Measurements from ENCODE around the gene CCER1.

DNA sequence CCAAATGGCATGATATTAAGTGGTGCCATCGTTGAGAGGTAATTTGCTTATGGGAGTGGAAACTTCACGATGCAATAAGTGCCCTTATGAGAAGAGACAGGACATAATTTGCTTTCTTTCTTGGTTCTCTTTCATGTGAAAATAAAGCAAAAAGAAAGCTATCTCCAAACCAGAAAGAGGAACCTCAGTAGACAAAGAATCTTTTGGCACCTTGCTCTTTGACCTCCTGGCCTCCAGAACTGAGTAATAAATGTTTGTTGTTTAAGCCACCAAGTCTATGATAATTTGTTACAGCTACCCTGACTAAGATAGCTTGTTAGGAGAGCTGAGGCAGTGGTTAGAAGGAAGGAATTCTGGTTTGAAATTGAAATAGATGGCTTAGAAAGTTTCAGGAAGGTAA is 39.6 kb downstream of the CCER1 start:
- TF ChIP-seq, protein P1, sequence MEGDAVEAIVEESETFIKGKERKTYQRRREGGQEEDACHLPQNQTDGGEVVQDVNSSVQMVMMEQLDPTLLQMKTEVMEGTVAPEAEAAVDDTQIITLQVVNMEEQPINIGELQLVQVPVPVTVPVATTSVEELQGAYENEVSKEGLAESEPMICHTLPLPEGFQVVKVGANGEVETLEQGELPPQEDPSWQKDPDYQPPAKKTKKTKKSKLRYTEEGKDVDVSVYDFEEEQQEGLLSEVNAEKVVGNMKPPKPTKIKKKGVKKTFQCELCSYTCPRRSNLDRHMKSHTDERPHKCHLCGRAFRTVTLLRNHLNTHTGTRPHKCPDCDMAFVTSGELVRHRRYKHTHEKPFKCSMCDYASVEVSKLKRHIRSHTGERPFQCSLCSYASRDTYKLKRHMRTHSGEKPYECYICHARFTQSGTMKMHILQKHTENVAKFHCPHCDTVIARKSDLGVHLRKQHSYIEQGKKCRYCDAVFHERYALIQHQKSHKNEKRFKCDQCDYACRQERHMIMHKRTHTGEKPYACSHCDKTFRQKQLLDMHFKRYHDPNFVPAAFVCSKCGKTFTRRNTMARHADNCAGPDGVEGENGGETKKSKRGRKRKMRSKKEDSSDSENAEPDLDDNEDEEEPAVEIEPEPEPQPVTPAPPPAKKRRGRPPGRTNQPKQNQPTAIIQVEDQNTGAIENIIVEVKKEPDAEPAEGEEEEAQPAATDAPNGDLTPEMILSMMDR (IDR thresholded peaks at IDR 0.05), result no peak
- no peak for TF ChIP-seq EZH2 (IDR thresholded peaks at IDR 0.05; ENCODE audit: borderline replicate concordance, insufficient read depth, low read depth, low read length, poor library complexity, severe bottlenecking)

Measured in B cell (primary cell).